Gastrocnemius medialis (tissue), 4 donors: ENCODE data around the gene MACROD2. TPM values are rescaled to one million over a fixed set of nuclear protein-coding genes. Genes with fewer than 3 reads are reported as not detected.

ENCODE experiments used
- ATAC-seq, 2 donors: fragments of 150-250 bp; one replicate each; pipeline ENCODE4 v1.9.1; 2016
- DNase-seq, 2 donors: peaks; one replicate each; pipeline ENCODE4 v3.0.0-alpha.2; 2019
- H3K27ac ChIP-seq, 4 donors: fragments of 200-600 bp; sonication (generic); 1 replicate in 1 of 4; 2 replicates in 3 of 4; pipeline ENCODE4 v1.5.1; 2016 to 2018; ENCODE audit warnings: mild to moderate bottlenecking in 2 of 4, moderate library complexity in 1 of 4
- H3K27me3 ChIP-seq, 3 donors: fragments of 200-600 bp; sonication (generic) in 2 of 3; 1 replicate in 1 of 3; 2 replicates in 2 of 3; pipeline versions ENCODE4 v1.5.1 to v1.6.0; 2016 to 2019; ENCODE audit warnings: mild to moderate bottlenecking in 1 of 3, moderate library complexity in 1 of 3
- H3K36me3 ChIP-seq, 2 donors: fragments of 200-600 bp; sonication (generic) in 1 of 2; one replicate each; pipeline ENCODE4 v1.5.1; 2017 to 2018
- H3K4me1 ChIP-seq, 2 donors: fragments of 200-600 bp; sonication (generic) in 1 of 2; one replicate each; pipeline ENCODE4 v1.5.1; 2016 to 2017; ENCODE audit warnings: mild to moderate bottlenecking in 2 of 2
- H3K4me3 ChIP-seq, 4 donors: fragments of 200-600 bp; sonication (generic) in 3 of 4; 1 replicate in 1 of 4; 2 replicates in 3 of 4; pipeline ENCODE4 v1.5.1; 2016 to 2019; ENCODE audit warnings: mild to moderate bottlenecking in 2 of 4
- H3K9me3 ChIP-seq, 3 donors: fragments of 200-600 bp; sonication (generic) in 2 of 3; 1 replicate in 1 of 3; 2 replicates in 2 of 3; pipeline ENCODE4 v1.5.1; 2016 to 2019
- POLR2A ChIP-seq, 2 donors: fragments of 450-650 bp; IDR thresholded peaks; one replicate each; pipeline ENCODE4 v1.6.1; 2017; ENCODE audit warnings: antibody characterized with exemption in 2 of 2, mild to moderate bottlenecking in 2 of 2, moderate library complexity in 2 of 2
- in situ Hi-C, 4 donors: fragments of 200-750 bp; cut with MboI; loops; one replicate each; pipeline versions ENCODE4 v1.15.0 to v1.8.0; 2017; ENCODE audit warnings: low sequenced_read_pairs in 4 of 4
- intact Hi-C: fragments of 100-400 bp; cut with DNase I; formaldehyde crosslinking; loops from one replicate; pipeline ENCODE4 v1.15.1; 2023; ENCODE audit warnings: low total_unique reads
- total RNA-seq, 4 donors: library from RNA; depleted of rRNA; stranded (reverse); fragments of >200 nt; gene quantifications; one replicate each; pipeline versions ENCODE4 v1.1.0 to v1.2.3, GENCODE V29; 2016
- TF ChIP-seq, protein P1 (sequence below), 5 experiments: fragments of 450-650 bp in 3 of 5; fragments of 200-600 bp in 2 of 5; sonication (generic) in 2 of 5; IDR thresholded peaks in 4 of 5; conservative IDR thresholded peaks in 1 of 5; 1 replicate in 4 of 5; 2 replicates in 1 of 5; pipeline ENCODE4 v1.5.1; 2016 to 2019; ENCODE audit warnings: antibody characterized with exemption in 5 of 5, mild to moderate bottlenecking in 3 of 5, moderate library complexity in 3 of 5

Gene MACROD2
- total RNA-seq, 4 donors from 2014 or later: 1.8 to 10.2 (median 3.6) TPM

GRCh38 chr20:15512916-15513315 lies 1517.6 kb downstream of the MACROD2 start:
- ATAC-seq (no peak), DNase-seq (no peak)
- in situ Hi-C loops (no loop called here), intact Hi-C loops (no loop called here)
- Histone ChIP-seq H3K4me3 (no peak overlapping the region), H3K27ac (no peak overlapping the region), H3K27me3 (no peaks in the 10 kb centered on the region), H3K4me1 (no peaks in the 10 kb centered on the region), H3K36me3 (no peaks in the 10 kb centered on the region), H3K9me3 (no peaks in the 10 kb centered on the region)
- TF ChIP-seq, protein P1, sequence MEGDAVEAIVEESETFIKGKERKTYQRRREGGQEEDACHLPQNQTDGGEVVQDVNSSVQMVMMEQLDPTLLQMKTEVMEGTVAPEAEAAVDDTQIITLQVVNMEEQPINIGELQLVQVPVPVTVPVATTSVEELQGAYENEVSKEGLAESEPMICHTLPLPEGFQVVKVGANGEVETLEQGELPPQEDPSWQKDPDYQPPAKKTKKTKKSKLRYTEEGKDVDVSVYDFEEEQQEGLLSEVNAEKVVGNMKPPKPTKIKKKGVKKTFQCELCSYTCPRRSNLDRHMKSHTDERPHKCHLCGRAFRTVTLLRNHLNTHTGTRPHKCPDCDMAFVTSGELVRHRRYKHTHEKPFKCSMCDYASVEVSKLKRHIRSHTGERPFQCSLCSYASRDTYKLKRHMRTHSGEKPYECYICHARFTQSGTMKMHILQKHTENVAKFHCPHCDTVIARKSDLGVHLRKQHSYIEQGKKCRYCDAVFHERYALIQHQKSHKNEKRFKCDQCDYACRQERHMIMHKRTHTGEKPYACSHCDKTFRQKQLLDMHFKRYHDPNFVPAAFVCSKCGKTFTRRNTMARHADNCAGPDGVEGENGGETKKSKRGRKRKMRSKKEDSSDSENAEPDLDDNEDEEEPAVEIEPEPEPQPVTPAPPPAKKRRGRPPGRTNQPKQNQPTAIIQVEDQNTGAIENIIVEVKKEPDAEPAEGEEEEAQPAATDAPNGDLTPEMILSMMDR (IDR thresholded peaks at IDR 0.05 in 4 of 5, conservative IDR thresholded peaks at IDR 0.05 in 1 of 5): no peak
- no peak for TF ChIP-seq POLR2A (IDR thresholded peaks at IDR 0.05)

DNA sequence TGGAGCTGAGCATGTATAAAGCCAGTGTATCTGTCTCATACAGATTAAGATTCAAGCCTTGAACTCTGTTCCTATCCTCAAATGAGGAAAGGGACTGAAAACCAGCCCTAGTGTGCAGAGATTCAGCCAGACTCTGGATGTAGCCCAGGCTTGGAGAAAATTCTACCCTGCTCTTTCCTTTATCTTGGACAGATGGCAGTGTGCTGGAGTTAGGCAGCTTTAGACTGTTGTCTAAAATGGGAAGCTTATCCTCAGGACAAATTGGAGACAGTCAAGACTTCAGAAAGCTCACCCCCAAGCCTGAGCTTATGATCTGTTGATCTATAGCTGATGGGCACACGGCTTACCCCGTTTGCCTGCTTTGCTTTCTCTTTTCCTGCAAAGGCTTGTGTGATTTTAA lies 1520.4 kb downstream of the MACROD2 start:
- Histone ChIP-seq H3K27me3 (no peaks in the 10 kb centered on the region), H3K27ac (no peak overlapping the region), H3K4me1 (no peaks in the 10 kb centered on the region), H3K9me3 (no peaks in the 10 kb centered on the region), H3K4me3 (no peak overlapping the region), H3K36me3 (no peaks in the 10 kb centered on the region)
- in situ Hi-C loops (no loop called here), intact Hi-C loops (no loop called here)
- TF ChIP-seq POLR2A (IDR thresholded peaks at IDR 0.05): no peak
- TF ChIP-seq, protein P1 (IDR thresholded peaks at IDR 0.05 in 4 of 5, conservative IDR thresholded peaks at IDR 0.05 in 1 of 5): no peak
- DNase-seq (no peak), ATAC-seq (no peak)

- intact Hi-C loops: no loop called here
- no peak for DNase-seq
- Histone ChIP-seq H3K27me3 (no peaks in the 10 kb centered on the region), H3K36me3 (no peaks in the 10 kb centered on the region), H3K27ac (no peak overlapping the region), H3K4me3 (no peak overlapping the region), H3K9me3 (no peaks in the 10 kb centered on the region), H3K4me1 (no peaks in the 10 kb centered on the region)
- ATAC-seq: no peak
- TF ChIP-seq POLR2A (IDR thresholded peaks at IDR 0.05): no peak
- TF ChIP-seq, protein P1 (IDR thresholded peaks at IDR 0.05 in 4 of 5, conservative IDR thresholded peaks at IDR 0.05 in 1 of 5): no peak
- in situ Hi-C loops: no loop called here
These were observed 1525.7 kb downstream of the MACROD2 start for GRCh38 chr20:15520930-15521524.

DNA sequence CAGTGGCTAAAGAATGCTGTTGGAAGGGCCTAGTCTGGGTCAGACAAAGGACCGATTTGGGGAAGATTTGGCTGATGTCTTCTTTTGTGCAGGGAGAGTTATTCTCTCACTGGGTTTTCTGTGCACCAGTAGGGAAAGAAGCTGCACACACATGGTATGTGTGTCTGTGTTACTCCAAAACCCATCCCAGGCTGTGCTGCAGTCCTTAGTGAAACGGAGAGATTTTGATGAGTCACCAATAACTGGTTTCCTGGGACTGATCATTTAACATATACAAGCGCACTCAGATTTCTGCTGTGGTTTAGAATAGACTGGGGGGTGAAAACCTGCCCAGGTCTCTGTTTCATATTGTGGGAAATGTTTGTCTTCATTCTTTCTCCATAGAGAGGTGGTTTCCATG lies 1528.1 kb downstream of the MACROD2 start:
- TF ChIP-seq, protein P1 (IDR thresholded peaks at IDR 0.05 in 4 of 5, conservative IDR thresholded peaks at IDR 0.05 in 1 of 5): no peak
- no peak for TF ChIP-seq POLR2A (IDR thresholded peaks at IDR 0.05)
- in situ Hi-C loops (no loop called here), intact Hi-C loops (no loop called here)
- DNase-seq: no peak
- no peak for ATAC-seq
- Histone ChIP-seq H3K9me3 (no peaks in the 10 kb centered on the region), H3K36me3 (no peaks in the 10 kb centered on the region), H3K4me3 (no peak overlapping the region), H3K4me1 (no peaks in the 10 kb centered on the region), H3K27me3 (no peaks in the 10 kb centered on the region), H3K27ac (no peak overlapping the region)
